Measurements from ENCODE around the gene ARHGAP42. TPM values are rescaled to one million over a fixed set of nuclear protein-coding genes. Genes with fewer than 3 reads are reported as not detected.

The ARHGAP42 gene
- total and polyA plus RNA-seq, 8 donors: 0.76 to 4.9 (median 1.8) TPM

GRCh38 chr11:100861212-100861611, 174.1 kb downstream of the ARHGAP42 start:
- Histone ChIP-seq H3K4me3 (no peak overlapping the region), H3K27me3 (peaks cover 0 to 4% (median 0%) of the 10 kb centered on the region in 4 donors), H3K4me1 (no peaks in the 10 kb centered on the region), H3K36me3 (no peaks in the 10 kb centered on the region), H3K9me3 (no peaks in the 10 kb centered on the region), H3K27ac (no peak overlapping the region)
- no peak for TF ChIP-seq CTCF (IDR thresholded peaks at IDR 0.05)
- no peak for FAIRE-seq
- ATAC-seq: peak; percentile 50 to 61 (median 52)
- intact Hi-C loops (cut with DNase I): loop anchor here in 1 of 3 donors (10.0 kb wide), 1 partner anchor 186 kb away; no protein-coding TSS in a partner anchor
- 39 to 45% methylated on average over 3 of the region's 3 CpGs for WGBS, 2 donors
- DNase-seq: no peak

DNA sequence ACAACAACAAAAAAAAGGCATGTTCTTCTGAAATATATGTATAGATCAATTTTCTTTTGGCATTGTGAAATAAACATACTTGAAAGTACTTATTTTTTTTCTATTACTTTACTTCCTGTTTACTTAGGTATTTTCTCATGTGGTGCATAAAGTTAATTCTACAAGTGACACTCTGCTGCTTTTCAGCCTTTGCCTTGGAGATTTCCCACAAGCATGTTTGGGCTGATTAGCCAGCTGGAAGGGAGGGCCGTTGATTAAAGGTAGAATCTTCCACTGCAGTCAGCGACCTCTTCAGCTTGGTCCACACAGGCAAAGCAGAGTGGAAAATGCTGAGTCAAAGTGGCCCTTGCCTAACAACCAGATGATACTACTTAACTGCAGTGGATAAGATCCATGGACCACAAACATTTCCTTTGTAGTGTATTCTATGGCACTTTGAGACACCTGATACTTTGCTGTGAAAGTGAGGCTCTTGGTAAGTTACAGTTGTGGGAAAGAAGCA, 176.0 kb downstream of the ARHGAP42 start:
- Histone ChIP-seq H3K9me3 (no peaks in the 10 kb centered on the region), H3K27ac (no peak overlapping the region), H3K4me3 (no peak overlapping the region), H3K27me3 (peaks cover 0 to 4% (median 0%) of the 10 kb centered on the region in 4 donors), H3K4me1 (no peaks in the 10 kb centered on the region), H3K36me3 (no peaks in the 10 kb centered on the region)
- ATAC-seq (peak in 3 of 4 donors; percentile 60 to 74 (median 62)), DNase-seq (peak in 1 of 6 donors; percentile 18), FAIRE-seq (no peak)
- intact Hi-C loops (cut with DNase I): loop anchor here in 1 of 3 donors (10.0 kb wide), 1 partner anchor 188 kb away; no protein-coding TSS in a partner anchor
- 39 to 53% methylated on average over 2 of the region's 2 CpGs for WGBS, 2 donors
- TF ChIP-seq CTCF (IDR thresholded peaks at IDR 0.05): no peak

- Histone ChIP-seq H3K4me3 (no peak overlapping the region), H3K4me1 (no peaks in the 10 kb centered on the region), H3K27ac (no peak overlapping the region), H3K36me3 (no peaks in the 10 kb centered on the region), H3K9me3 (no peaks in the 10 kb centered on the region), H3K27me3 (no peaks in the 10 kb centered on the region)
- DNase-seq: no peak
- intact Hi-C loops (cut with DNase I): loop anchor here in 1 of 3 donors (10.0 kb wide), 1 partner anchor 191 kb away; no protein-coding TSS in a partner anchor
- no peak for ATAC-seq
- 75 to 82% methylated on average over 4 of the region's 4 CpGs for WGBS, 2 donors
- FAIRE-seq: no peak
- TF ChIP-seq CTCF (IDR thresholded peaks at IDR 0.05): no peak
Observed at GRCh38 chr11:100865443-100866065, 178.5 kb downstream of the ARHGAP42 start.

DNA sequence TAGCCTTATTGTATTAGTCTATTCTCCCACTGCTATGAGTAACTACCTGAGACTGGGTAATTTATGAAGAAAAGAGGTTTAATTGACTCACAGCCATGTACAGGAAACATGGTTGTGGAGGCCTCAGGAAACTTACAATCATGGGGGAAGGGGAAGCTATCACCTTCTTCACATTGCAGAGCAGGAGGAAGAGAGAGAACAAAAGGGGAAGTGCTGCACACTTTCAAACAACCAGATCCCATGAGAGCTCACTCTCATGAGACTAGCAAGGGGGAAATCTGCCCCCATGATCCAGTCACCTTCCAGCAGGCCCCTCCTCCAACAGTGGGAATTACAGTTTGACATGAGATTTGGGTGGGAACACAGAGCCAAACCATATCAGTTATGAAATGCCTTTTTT, 179.4 kb downstream of the ARHGAP42 start:
- DNase-seq (no peak), ATAC-seq (no peak), FAIRE-seq (no peak)
- Histone ChIP-seq H3K4me1 (no peaks in the 10 kb centered on the region), H3K27me3 (no peaks in the 10 kb centered on the region), H3K4me3 (no peak overlapping the region), H3K36me3 (no peaks in the 10 kb centered on the region), H3K9me3 (no peaks in the 10 kb centered on the region), H3K27ac (no peak overlapping the region)
- TF ChIP-seq CTCF (IDR thresholded peaks at IDR 0.05): no peak
- intact Hi-C loops (cut with DNase I): loop anchor here in 1 of 3 donors (10.0 kb wide), 1 partner anchor 192 kb away; no protein-coding TSS in a partner anchor

GRCh38 chr11:100867606-100868005, 180.5 kb downstream of the ARHGAP42 start:
- H3K4me1 ChIP-seq: no peaks in the 10 kb centered on the region
- FAIRE-seq (no peak), DNase-seq (no peak), ATAC-seq (no peak)
- intact Hi-C loops (cut with DNase I): loop anchor here in 1 of 3 donors (10.0 kb wide), 1 partner anchor 193 kb away; no protein-coding TSS in a partner anchor
- no peak overlapping the region for H3K27ac ChIP-seq
- TF ChIP-seq CTCF (IDR thresholded peaks at IDR 0.05): no peak
- no peaks in the 10 kb centered on the region for H3K9me3 ChIP-seq
- H3K36me3 ChIP-seq: no peaks in the 10 kb centered on the region
- WGBS, 2 donors: 70 to 87% methylated on average over 2 of the region's 2 CpGs
- H3K4me3 ChIP-seq: no peak overlapping the region
- H3K27me3 ChIP-seq: no peaks in the 10 kb centered on the region
